NOMO-1 (cell line): ENCODE results near the gene MYL7.
"Not testable (repeated sequence)": the region's sequence is repeated elsewhere in the genome, so short reads cannot be mapped to it uniquely, and the experiment has no call there.

Source experiments
- DNase-seq, 2 experiments: peaks; one replicate each; lab custom pipeline; 2025; ENCODE audit not compliant: unreplicated experiment in 2 of 2; lab: John Stamatoyannopoulos, UW

MYL7 gene

GRCh38 chr7:44172352-44172751 lies 31.2 kb upstream of the MYL7 start:
- no peak for DNase-seq

GRCh38 chr7:44171901-44172300 lies 30.8 kb upstream of the MYL7 start:
- not testable (repeated sequence) for DNase-seq

- peak; percentile 5 to 73 for DNase-seq
Observed at GRCh38 chr7:44167920-44168319, 26.8 kb upstream of the MYL7 start.

GRCh38 chr7:44163591-44163990 lies 22.5 kb upstream of the MYL7 start:
- DNase-seq, result no peak

GRCh38 chr7:44162785-44163395 lies 21.8 kb upstream of the MYL7 start:
- no peak for DNase-seq

- DNase-seq, result no peak
Observed at GRCh38 chr7:44162179-44162578, 21.0 kb upstream of the MYL7 start.

- DNase-seq, result no peak
Observed at GRCh38 chr7:44161371-44161770, 20.2 kb upstream of the MYL7 start.

GRCh38 chr7:44159824-44160630 lies 18.9 kb upstream of the MYL7 start:
- no peak for DNase-seq

- DNase-seq, result no peak
Observed at GRCh38 chr7:44158873-44159631, 17.9 kb upstream of the MYL7 start.

- no peak for DNase-seq
Observed at GRCh38 chr7:44158096-44158872, 17.2 kb upstream of the MYL7 start.

- DNase-seq, result no peak
Observed at GRCh38 chr7:44157116-44158080, 16.3 kb upstream of the MYL7 start.

GRCh38 chr7:44156453-44157010 lies 15.4 kb upstream of the MYL7 start:
- no peak for DNase-seq

GRCh38 chr7:44155191-44156185 lies 14.4 kb upstream of the MYL7 start:
- no peak for DNase-seq

GRCh38 chr7:44154703-44155102 lies 13.6 kb upstream of the MYL7 start:
- no peak for DNase-seq

- no peak for DNase-seq
Observed at GRCh38 chr7:44153948-44154335, 12.8 kb upstream of the MYL7 start.

GRCh38 chr7:44152971-44153947 lies 12.1 kb upstream of the MYL7 start:
- DNase-seq, result no peak

- no peak for DNase-seq
Observed at GRCh38 chr7:44151956-44152355, 10.8 kb upstream of the MYL7 start.
